Measurements from ENCODE around the gene ARHGAP31.

GRCh38 chr3:119436977-119437376 is 142.8 kb downstream of the ARHGAP31 start:
- TF ChIP-seq, protein P1, sequence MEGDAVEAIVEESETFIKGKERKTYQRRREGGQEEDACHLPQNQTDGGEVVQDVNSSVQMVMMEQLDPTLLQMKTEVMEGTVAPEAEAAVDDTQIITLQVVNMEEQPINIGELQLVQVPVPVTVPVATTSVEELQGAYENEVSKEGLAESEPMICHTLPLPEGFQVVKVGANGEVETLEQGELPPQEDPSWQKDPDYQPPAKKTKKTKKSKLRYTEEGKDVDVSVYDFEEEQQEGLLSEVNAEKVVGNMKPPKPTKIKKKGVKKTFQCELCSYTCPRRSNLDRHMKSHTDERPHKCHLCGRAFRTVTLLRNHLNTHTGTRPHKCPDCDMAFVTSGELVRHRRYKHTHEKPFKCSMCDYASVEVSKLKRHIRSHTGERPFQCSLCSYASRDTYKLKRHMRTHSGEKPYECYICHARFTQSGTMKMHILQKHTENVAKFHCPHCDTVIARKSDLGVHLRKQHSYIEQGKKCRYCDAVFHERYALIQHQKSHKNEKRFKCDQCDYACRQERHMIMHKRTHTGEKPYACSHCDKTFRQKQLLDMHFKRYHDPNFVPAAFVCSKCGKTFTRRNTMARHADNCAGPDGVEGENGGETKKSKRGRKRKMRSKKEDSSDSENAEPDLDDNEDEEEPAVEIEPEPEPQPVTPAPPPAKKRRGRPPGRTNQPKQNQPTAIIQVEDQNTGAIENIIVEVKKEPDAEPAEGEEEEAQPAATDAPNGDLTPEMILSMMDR (IDR thresholded peaks at IDR 0.05) = no peak
- TF ChIP-seq POLR2A (IDR thresholded peaks at IDR 0.05) = no peak
